ENCODE results near the gene KRT39. TPM values are rescaled to one million over a fixed set of nuclear protein-coding genes. Genes with fewer than 3 reads are reported as not detected.

Gene KRT39
- not detected for total RNA-seq (2021; ENCODE audit: unreplicated experiment)
- not detected for polyA plus RNA-seq (2012; ENCODE audit: insufficient read length)
- Bru-seq, nascent RNA, result not detected
- not detected for BruChase-seq, experiment 1, labeled RNA remaining after a 2-hour chase
- BruChase-seq, experiment 2, labeled RNA remaining after a 6-hour chase, result not detected
- long read RNA-seq, result 0 reads

- Histone ChIP-seq H3K4me1 (ENCODE audit: control insufficient read depth, insufficient read depth, low read length) (no peaks in the 10 kb centered on the region), H3K27ac (ENCODE audit: low read length) (no peak within 1 kb of the TSS), H3K27me3 (ENCODE audit: control insufficient read depth, insufficient read depth, low read length) (no peaks in the 10 kb centered on the region), H3K4me3 (ENCODE audit: low read depth in 2 of 2, low read length in 2 of 2) (no peak within 1 kb of the TSS), H3K36me3 (ENCODE audit: control insufficient read depth, insufficient read depth, low read length) (no peaks in the 10 kb centered on the region), H3K9me3 (ENCODE audit: control insufficient read depth, insufficient read depth, low read depth, low read length) (no peaks in the 10 kb centered on the region)
- DNase-seq (ENCODE audit: low read depth, low spot score) (no peak), ATAC-seq (no peak)
- ChIA-PET POLR2A (interaction anchor here (0.6 kb wide), 1 partner anchor 261 kb away, joined by 3 read pairs; no protein-coding TSS in a partner anchor), CTCF (no interaction called here)
- intact Hi-C loops (cut with micrococcal nuclease; ENCODE audit: unreplicated experiment), result no loop called here
- TF ChIP-seq TCF7L2 (IDR thresholded peaks at IDR 0.05; ENCODE audit: low read depth, low read length) (no peak), CTCF (IDR thresholded peaks at IDR 0.05) (no peak), SIN3A (IDR thresholded peaks at IDR 0.05; ENCODE audit: borderline replicate concordance, insufficient read depth, low read depth, low read length) (no peak), POLR2AphosphoS5 (IDR thresholded peaks at IDR 0.05; ENCODE audit: low read depth, low read length) (no peak)
- TF ChIP-seq, protein P1, sequence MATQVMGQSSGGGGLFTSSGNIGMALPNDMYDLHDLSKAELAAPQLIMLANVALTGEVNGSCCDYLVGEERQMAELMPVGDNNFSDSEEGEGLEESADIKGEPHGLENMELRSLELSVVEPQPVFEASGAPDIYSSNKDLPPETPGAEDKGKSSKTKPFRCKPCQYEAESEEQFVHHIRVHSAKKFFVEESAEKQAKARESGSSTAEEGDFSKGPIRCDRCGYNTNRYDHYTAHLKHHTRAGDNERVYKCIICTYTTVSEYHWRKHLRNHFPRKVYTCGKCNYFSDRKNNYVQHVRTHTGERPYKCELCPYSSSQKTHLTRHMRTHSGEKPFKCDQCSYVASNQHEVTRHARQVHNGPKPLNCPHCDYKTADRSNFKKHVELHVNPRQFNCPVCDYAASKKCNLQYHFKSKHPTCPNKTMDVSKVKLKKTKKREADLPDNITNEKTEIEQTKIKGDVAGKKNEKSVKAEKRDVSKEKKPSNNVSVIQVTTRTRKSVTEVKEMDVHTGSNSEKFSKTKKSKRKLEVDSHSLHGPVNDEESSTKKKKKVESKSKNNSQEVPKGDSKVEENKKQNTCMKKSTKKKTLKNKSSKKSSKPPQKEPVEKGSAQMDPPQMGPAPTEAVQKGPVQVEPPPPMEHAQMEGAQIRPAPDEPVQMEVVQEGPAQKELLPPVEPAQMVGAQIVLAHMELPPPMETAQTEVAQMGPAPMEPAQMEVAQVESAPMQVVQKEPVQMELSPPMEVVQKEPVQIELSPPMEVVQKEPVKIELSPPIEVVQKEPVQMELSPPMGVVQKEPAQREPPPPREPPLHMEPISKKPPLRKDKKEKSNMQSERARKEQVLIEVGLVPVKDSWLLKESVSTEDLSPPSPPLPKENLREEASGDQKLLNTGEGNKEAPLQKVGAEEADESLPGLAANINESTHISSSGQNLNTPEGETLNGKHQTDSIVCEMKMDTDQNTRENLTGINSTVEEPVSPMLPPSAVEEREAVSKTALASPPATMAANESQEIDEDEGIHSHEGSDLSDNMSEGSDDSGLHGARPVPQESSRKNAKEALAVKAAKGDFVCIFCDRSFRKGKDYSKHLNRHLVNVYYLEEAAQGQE (IDR thresholded peaks at IDR 0.05; ENCODE audit: insufficient read depth in 1 of 2, low read depth in 2 of 2, low read length in 1 of 2), result no peak
- BruUV-seq (replicated peaks), result no TSS peak
- in situ Hi-C loops (cut with HindIII; ENCODE audit: low pct_unique_long_range_greater_than_20kb, low sequenced_read_pairs), result no loop called here
These were observed at the start of gene KRT39 for GRCh38 chr17:40966848-40967247. Gene KRT39, minus strand, starts transcription at chr17:40966948. Its CDS starts 92 bp downstream, at chr17:40966856.

- ChIA-PET CTCF (no interaction called here), POLR2A (no interaction called here)
- intact Hi-C loops (cut with micrococcal nuclease; ENCODE audit: unreplicated experiment), result no loop called here
- H3K36me3 ChIP-seq (ENCODE audit: control insufficient read depth, insufficient read depth, low read length), result no peaks in the 10 kb centered on the region
- no peaks in the 10 kb centered on the region for H3K4me1 ChIP-seq (ENCODE audit: control insufficient read depth, insufficient read depth, low read length)
- no peak overlapping the region for H3K4me3 ChIP-seq (ENCODE audit: low read depth in 2 of 2, low read length in 2 of 2)
- no peaks in the 10 kb centered on the region for H3K9me3 ChIP-seq (ENCODE audit: control insufficient read depth, insufficient read depth, low read depth, low read length)
- BruUV-seq (replicated peaks), result no TSS peak
- TF ChIP-seq POLR2AphosphoS5 (IDR thresholded peaks at IDR 0.05; ENCODE audit: low read depth, low read length) (no peak), SIN3A (IDR thresholded peaks at IDR 0.05; ENCODE audit: borderline replicate concordance, insufficient read depth, low read depth, low read length) (no peak)
- no peak for ATAC-seq
- no peak for DNase-seq (ENCODE audit: low read depth, low spot score)
- no peaks in the 10 kb centered on the region; the same call in 1 of the 2 replicates for H3K27me3 ChIP-seq (ENCODE audit: control insufficient read depth, insufficient read depth, low read length)
- H3K27ac ChIP-seq (ENCODE audit: low read length), result no peak overlapping the region
- in situ Hi-C loops (cut with HindIII; ENCODE audit: low pct_unique_long_range_greater_than_20kb, low sequenced_read_pairs), result no loop called here
These were observed 48.7 kb upstream of the KRT39 start for GRCh38 chr17:41015454-41015853.

- Histone ChIP-seq H3K4me1 (ENCODE audit: control insufficient read depth, insufficient read depth, low read length) (no peaks in the 10 kb centered on the region), H3K9me3 (ENCODE audit: control insufficient read depth, insufficient read depth, low read depth, low read length) (no peaks in the 10 kb centered on the region), H3K4me3 (ENCODE audit: low read depth in 2 of 2, low read length in 2 of 2) (no peak overlapping the region), H3K27me3 (ENCODE audit: control insufficient read depth, insufficient read depth, low read length) (no peaks in the 10 kb centered on the region; the same call in 1 of the 2 replicates), H3K36me3 (ENCODE audit: control insufficient read depth, insufficient read depth, low read length) (no peaks in the 10 kb centered on the region), H3K27ac (ENCODE audit: low read length) (no peak overlapping the region)
- ChIA-PET CTCF (no interaction called here), POLR2A (no interaction called here)
- in situ Hi-C loops (cut with HindIII; ENCODE audit: low pct_unique_long_range_greater_than_20kb, low sequenced_read_pairs), result no loop called here
- DNase-seq (ENCODE audit: low read depth, low spot score), result no peak
- intact Hi-C loops (cut with micrococcal nuclease; ENCODE audit: unreplicated experiment), result no loop called here
- TF ChIP-seq POLR2AphosphoS5 (IDR thresholded peaks at IDR 0.05; ENCODE audit: low read depth, low read length) (no peak), SIN3A (IDR thresholded peaks at IDR 0.05; ENCODE audit: borderline replicate concordance, insufficient read depth, low read depth, low read length) (no peak), CTCF (IDR thresholded peaks at IDR 0.05) (no peak), TCF7L2 (IDR thresholded peaks at IDR 0.05; ENCODE audit: low read depth, low read length) (no peak)
- TF ChIP-seq, protein P1 (IDR thresholded peaks at IDR 0.05; ENCODE audit: insufficient read depth in 1 of 2, low read depth in 2 of 2, low read length in 1 of 2), result no peak
- no peak for ATAC-seq
- no TSS peak for BruUV-seq (replicated peaks)
These were observed 46.9 kb upstream of the KRT39 start for GRCh38 chr17:41013606-41014005.
